ENCODE results near the gene NECTIN2.
A peak's percentile ranks its signal among the peaks of the same experiment; 100 is the strongest.

The NECTIN2 gene

GRCh38 chr19:44845612-44846454 lies at the start of gene NECTIN2:
Gene NECTIN2 (plus strand): TSS chr19:44846297. CDS start chr19:44846526, 229 bp downstream.
- Histone ChIP-seq H3K79me2 (ENCODE audit: low read length) (no peaks in the 10 kb centered on the region), H3K9me3 (ENCODE audit: insufficient read depth, low read length) (no peaks in the 10 kb centered on the region), H3K9ac (ENCODE audit: low read length) (peak within 1 kb of the TSS; percentile 20; the same call in 1 of the 2 replicates), H2AFZ (ENCODE audit: low read depth, low read length) (peak within 1 kb of the TSS; percentile 77), H3K27ac (ENCODE audit: low read length) (no peak within 1 kb of the TSS), H3K27me3 (ENCODE audit: low read depth, low read length) (peaks cover 2% of the 10 kb centered on the region; the same call in 1 of the 2 replicates), H3K4me1 (ENCODE audit: low read length) (peaks cover 10% of the 10 kb centered on the region), H3K36me3 (replicated peaks; ENCODE audit: low read depth, low read length) (no peaks in the 10 kb centered on the region), H3K4me3 (ENCODE audit: low read length) (peak within 1 kb of the TSS; percentile 76), H3K4me2 (ENCODE audit: low read length) (peak within 1 kb of the TSS; percentile 68), H4K20me1 (ENCODE audit: insufficient read depth, low read length) (no peaks in the 10 kb centered on the region)
- TF ChIP-seq EZH2phosphoT487 (IDR thresholded peaks at IDR 0.05; ENCODE audit: low read depth) (no peak), CTCF (IDR thresholded peaks at IDR 0.05; ENCODE audit: low read depth, low read length) (peak; percentile 93)

GRCh38 chr19:44796701-44797115 lies 49.4 kb upstream of the NECTIN2 start:
- H3K4me1 ChIP-seq (ENCODE audit: low read length), result peaks cover 15% of the 10 kb centered on the region
- no peak for TF ChIP-seq EZH2phosphoT487 (IDR thresholded peaks at IDR 0.05; ENCODE audit: low read depth)
- TF ChIP-seq CTCF (IDR thresholded peaks at IDR 0.05; ENCODE audit: low read depth, low read length), result no peak
- no peak overlapping the region for H3K9ac ChIP-seq (ENCODE audit: low read length)
- H4K20me1 ChIP-seq (ENCODE audit: insufficient read depth, low read length), result no peaks in the 10 kb centered on the region
- no peak overlapping the region for H3K4me3 ChIP-seq (ENCODE audit: low read length)
- no peak overlapping the region for H3K4me2 ChIP-seq (ENCODE audit: low read length)
- H2AFZ ChIP-seq (ENCODE audit: low read depth, low read length), result no peak overlapping the region
- H3K9me3 ChIP-seq (ENCODE audit: insufficient read depth, low read length), result no peaks in the 10 kb centered on the region
- no peaks in the 10 kb centered on the region for H3K79me2 ChIP-seq (ENCODE audit: low read length)
- peaks cover 34% of the 10 kb centered on the region for H3K27me3 ChIP-seq (ENCODE audit: low read depth, low read length)
- no peak overlapping the region for H3K27ac ChIP-seq (ENCODE audit: low read length)
- no peaks in the 10 kb centered on the region for H3K36me3 ChIP-seq (replicated peaks; ENCODE audit: low read depth, low read length)

GRCh38 chr19:44799627-44800346 lies 46.3 kb upstream of the NECTIN2 start:
- H3K4me1 ChIP-seq (ENCODE audit: low read length), result peaks cover 7% of the 10 kb centered on the region
- H3K9ac ChIP-seq (ENCODE audit: low read length), result no peak overlapping the region
- H3K27me3 ChIP-seq (ENCODE audit: low read depth, low read length), result peaks cover 41% of the 10 kb centered on the region
- H4K20me1 ChIP-seq (ENCODE audit: insufficient read depth, low read length), result no peaks in the 10 kb centered on the region
- no peaks in the 10 kb centered on the region for H3K36me3 ChIP-seq (replicated peaks; ENCODE audit: low read depth, low read length)
- no peaks in the 10 kb centered on the region for H3K79me2 ChIP-seq (ENCODE audit: low read length)
- H3K27ac ChIP-seq (ENCODE audit: low read length), result no peak overlapping the region
- no peak overlapping the region for H2AFZ ChIP-seq (ENCODE audit: low read depth, low read length)
- no peaks in the 10 kb centered on the region for H3K9me3 ChIP-seq (ENCODE audit: insufficient read depth, low read length)
- no peak overlapping the region for H3K4me3 ChIP-seq (ENCODE audit: low read length)
- peak overlapping the region; percentile 36; the same call in 1 of the 2 replicates for H3K4me2 ChIP-seq (ENCODE audit: low read length)
- TF ChIP-seq CTCF (IDR thresholded peaks at IDR 0.05; ENCODE audit: low read depth, low read length) (no peak), EZH2phosphoT487 (IDR thresholded peaks at IDR 0.05; ENCODE audit: low read depth) (no peak)

- Histone ChIP-seq H3K27ac (ENCODE audit: low read length) (no peak overlapping the region), H3K9me3 (ENCODE audit: insufficient read depth, low read length) (no peaks in the 10 kb centered on the region), H3K4me3 (ENCODE audit: low read length) (no peak overlapping the region; the same call in 1 of the 2 replicates), H3K4me1 (ENCODE audit: low read length) (peaks cover 7% of the 10 kb centered on the region), H4K20me1 (ENCODE audit: insufficient read depth, low read length) (no peaks in the 10 kb centered on the region), H3K27me3 (ENCODE audit: low read depth, low read length) (peaks cover 41% of the 10 kb centered on the region), H3K79me2 (ENCODE audit: low read length) (no peaks in the 10 kb centered on the region), H3K4me2 (ENCODE audit: low read length) (peak overlapping the region; percentile 36), H3K9ac (ENCODE audit: low read length) (no peak overlapping the region), H2AFZ (ENCODE audit: low read depth, low read length) (no peak overlapping the region), H3K36me3 (replicated peaks; ENCODE audit: low read depth, low read length) (no peaks in the 10 kb centered on the region)
- TF ChIP-seq CTCF (IDR thresholded peaks at IDR 0.05; ENCODE audit: low read depth, low read length), result peak; percentile 88
- TF ChIP-seq EZH2phosphoT487 (IDR thresholded peaks at IDR 0.05; ENCODE audit: low read depth), result no peak
These were observed 45.6 kb upstream of the NECTIN2 start for GRCh38 chr19:44800461-44800860.
